HepG2 (cell line): Measurements from ENCODE around the gene PTK7. TPM values are rescaled to one million over a fixed set of nuclear protein-coding genes. Genes with fewer than 3 reads are reported as not detected.
A peak's percentile ranks its signal among the peaks of the same experiment; 100 is the strongest.

ENCODE experiments used
- AGO2 ChIP-seq: fragments of 200-400 bp; formaldehyde crosslinking; optimal IDR thresholded peaks from 2 replicates; pipeline ENCODE3; 2017; ENCODE audit warnings: mild to moderate bottlenecking, low read depth, low read length, moderate library complexity
- ARID4A ChIP-seq: sonication (generic); formaldehyde crosslinking; IDR thresholded peaks from 2 replicates; pipeline ENCODE4 v1.5.0; 2020; ENCODE audit warnings: mild to moderate bottlenecking, missing genetic modification reagents, borderline replicate concordance
- DR1 ChIP-seq: sonication (generic); formaldehyde crosslinking; IDR thresholded peaks from 2 replicates; pipeline ENCODE4 v1.8.0; 2021; ENCODE audit warnings: mild to moderate bottlenecking, missing genetic modification reagents, inconsistent platforms
- FLYWCH1 ChIP-seq: sonication (generic); formaldehyde crosslinking; IDR thresholded peaks from 2 replicates; pipeline ENCODE4 v1.8.1; 2023; ENCODE audit warnings: mild to moderate bottlenecking, missing genetic modification reagents
- HIVEP1 ChIP-seq: sonication (generic); formaldehyde crosslinking; IDR thresholded peaks from 2 replicates; pipeline ENCODE4 v1.4.0; 2020; ENCODE audit warnings: mild to moderate bottlenecking, missing genetic modification reagents
- PHF21A ChIP-seq: sonication (generic); formaldehyde crosslinking; IDR thresholded peaks from 2 replicates; pipeline ENCODE4 v1.5.0; 2020; ENCODE audit warnings: mild to moderate bottlenecking, missing genetic modification reagents
- PPARG ChIP-seq: conservative IDR thresholded peaks from 2 replicates; pipeline ENCODE4 v1.6.1; 2016; ENCODE audit warnings: missing biosample characterization, missing genetic modification reagents
- REST ChIP-seq, 2 experiments: IDR thresholded peaks; 2 replicates each; pipeline ENCODE4 v1.6.1; 2011 to 2012; ENCODE audit warnings: low read length in 2 of 2, borderline replicate concordance in 1 of 2, low read depth in 1 of 2, mild to moderate bottlenecking in 1 of 2, moderate library complexity in 1 of 2
- SNRNP70 ChIP-seq: fragments of 200-400 bp; formaldehyde crosslinking; IDR thresholded peaks from 2 replicates; pipeline ENCODE4 v1.6.1; 2017; ENCODE audit warnings: mild to moderate bottlenecking, low read depth, low read length, moderate library complexity
- ZBTB49 ChIP-seq: sonication (generic); formaldehyde crosslinking; IDR thresholded peaks from 2 replicates; pipeline ENCODE4 v1.4.0; 2020; ENCODE audit warnings: missing genetic modification reagents, borderline replicate concordance
- ZFYVE20 ChIP-seq: sonication (generic); formaldehyde crosslinking; IDR thresholded peaks from 2 replicates; pipeline ENCODE4 v1.8.0; 2023; ENCODE audit warnings: low read depth, mild to moderate bottlenecking, moderate library complexity, missing genetic modification reagents, borderline replicate concordance
- ZMYM3 ChIP-seq: sonication (generic); formaldehyde crosslinking; IDR thresholded peaks from 2 replicates; pipeline ENCODE4 v1.5.1; 2020; ENCODE audit warnings: mild to moderate bottlenecking, missing genetic modification reagents
- ZNF3 ChIP-seq: IDR thresholded peaks from 2 replicates; pipeline ENCODE4 v1.7.0; 2017; ENCODE audit warnings: inconsistent platforms
- ZNF629 ChIP-seq: sonication (generic); formaldehyde crosslinking; conservative IDR thresholded peaks from 2 replicates; pipeline ENCODE4 v1.5.0; 2020; ENCODE audit warnings: missing genetic modification reagents
- ZNF720 ChIP-seq: sonication (generic); formaldehyde crosslinking; IDR thresholded peaks from 2 replicates; pipeline ENCODE4 v1.4.0; 2020; ENCODE audit warnings: missing genetic modification reagents
- ZNF761 ChIP-seq: sonication (generic); formaldehyde crosslinking; conservative IDR thresholded peaks from 2 replicates; pipeline ENCODE4 v1.4.0; 2020; ENCODE audit warnings: mild to moderate bottlenecking, missing genetic modification reagents
- ZNF839 ChIP-seq: sonication (generic); formaldehyde crosslinking; IDR thresholded peaks from 2 replicates; pipeline ENCODE4 v1.4.0; 2020; ENCODE audit warnings: missing genetic modification reagents, mild to moderate bottlenecking, borderline replicate concordance
- polyA plus RNA-seq, 8 experiments: library from polyadenylated mRNA; depleted of rRNA in 3 of 8; stranded (reverse) in 7 of 8; unstranded in 1 of 8; fragments of >200 nt; fragmentation: Illumina TruSeq in 4 of 8; extraction: Trizol in 4 of 8; gene quantifications; 2 replicates each; pipeline versions ENCODE4 v1.2.1 to v1.2.3, GENCODE V29; 2011 to 2016; ENCODE audit warnings: low read depth in 4 of 8, missing spikeins in 1 of 8, mixed read lengths in 1 of 8; ENCODE audit not compliant: insufficient read depth in 1 of 8
- total RNA-seq, 5 experiments: library from RNA; depleted of rRNA; stranded (reverse); fragments of >200 nt; fragmentation: Illumina TruSeq; extraction: Trizol; gene quantifications; 2 replicates each; pipeline ENCODE4 v1.2.3, GENCODE V29; 2016; ENCODE audit warnings: low read depth in 1 of 5

Gene PTK7
- total and polyA plus RNA-seq, 2 of the 13 experiments (the other 11 are each of a cell fraction or from before 2014, with no cell fraction given), result 98.5 to 99.8 TPM

- TF ChIP-seq ZNF761 (CRISPR knock-in tag) (no peak), DR1 (CRISPR knock-in tag) (peak; percentile 52; the same call in 1 of the 2 replicates), AGO2 (no peak), ZNF720 (no peak), ARID4A (CRISPR knock-in tag) (peak; percentile 68), HIVEP1 (no peak), SNRNP70 (no peak), ZNF839 (CRISPR knock-in tag) (no peak), ZFYVE20 (no peak), PPARG (CRISPR knock-in tag) (peak; percentile 65; the same call in 1 of the 2 replicates), ZMYM3 (CRISPR knock-in tag) (peak; percentile 10), ZBTB49 (no peak), ZNF3 (no peak), PHF21A (peak; percentile 92; the same call in 1 of the 2 replicates), REST (IDR thresholded peaks at IDR 0.05; ENCODE audit: borderline replicate concordance in 1 of 2, low read depth in 1 of 2, low read length in 2 of 2) (no peak; a peak in 1 of 4 replicates), ZNF629 (CRISPR knock-in tag) (no peak; the same call in 1 of the 2 replicates), FLYWCH1 (CRISPR knock-in tag) (no peak)
Measured at GRCh38 chr6:43089874-43090558, 13.9 kb downstream of the PTK7 start (continued).
